Mammary microvascular endothelial cell (primary cell): ENCODE results near the gene PCDHGB1. TPM values are rescaled to one million over a fixed set of nuclear protein-coding genes. Genes with fewer than 3 reads are reported as not detected.

Experiments
- total RNA-seq: library from RNA; depleted of rRNA; stranded (reverse); fragments of >200 nt; gene quantifications from 2 replicates; pipeline ENCODE4 v1.2.3, GENCODE V29; 2015

PCDHGB1 gene
- total RNA-seq = 0.44 and 0.60 TPM in 2 replicates

GRCh38 chr5:141349917-141350619, at the start of gene PCDHGB1:
Gene PCDHGB1, plus strand, starts transcription at chr5:141350099. Its CDS starts 162 bp downstream, at chr5:141350261.

GRCh38 chr5:141303756-141304155, 46.1 kb upstream of the PCDHGB1 start, which contains the start of gene SLC25A2:
Gene SLC25A2, minus strand, starts transcription at chr5:141304049. Its CDS starts 184 bp downstream, at chr5:141303865.

GRCh38 chr5:141320225-141321169, 29.4 kb upstream of the PCDHGB1 start, which contains the start of gene TAF7:
Gene TAF7, minus strand, starts transcription at chr5:141320784. Its CDS starts 740 bp downstream, at chr5:141320044.

GRCh38 chr5:141330299-141331080, 19.4 kb upstream of the PCDHGB1 start, which contains the start of gene PCDHGA1:
Gene PCDHGA1, plus strand, starts transcription at chr5:141330514.

DNA sequence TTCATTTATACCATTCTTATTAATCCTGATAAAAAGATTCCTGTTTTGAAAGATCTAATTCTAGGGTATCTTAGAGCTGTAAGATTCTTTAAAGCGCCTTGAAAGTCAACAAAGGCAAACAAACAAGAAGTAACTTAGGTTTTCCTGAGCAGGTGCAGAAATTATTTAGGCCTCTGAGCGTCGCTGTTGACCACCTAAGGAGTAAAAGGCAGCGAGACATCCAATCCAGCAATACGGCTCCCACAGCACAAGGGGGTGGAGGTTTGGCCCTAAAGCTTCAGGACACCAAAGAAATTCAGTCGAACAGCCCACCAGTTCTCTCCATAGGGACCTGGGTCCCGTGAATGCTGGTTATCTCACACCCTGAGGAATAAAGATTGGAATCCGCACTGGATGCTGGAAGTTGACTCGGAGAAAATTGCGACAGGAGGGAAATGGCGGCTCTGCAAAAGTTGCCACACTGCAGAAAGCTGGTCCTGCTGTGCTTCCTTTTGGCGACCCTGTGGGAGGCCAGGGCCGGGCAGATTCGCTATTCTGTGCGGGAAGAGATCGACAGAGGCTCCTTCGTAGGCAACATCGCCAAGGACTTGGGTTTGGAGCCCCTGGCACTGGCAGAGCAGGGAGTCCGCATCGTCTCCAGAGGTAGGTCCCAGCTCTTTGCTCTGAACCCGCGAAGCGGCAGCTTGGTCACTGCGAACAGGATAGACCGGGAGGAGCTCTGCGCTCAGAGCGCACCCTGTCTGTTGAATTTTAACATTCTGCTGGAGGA, 11.2 kb upstream of the PCDHGB1 start, which contains the start of gene PCDHGA2:
Gene PCDHGA2, plus strand, starts transcription at position 223 of the 769 bp plus-strand sequence.

GRCh38 chr5:141343242-141343952, 6.5 kb upstream of the PCDHGB1 start, which contains the start of gene PCDHGA3:
Gene PCDHGA3, plus strand, starts transcription at chr5:141343829. Its CDS starts 205 bp downstream, at chr5:141344034.

DNA sequence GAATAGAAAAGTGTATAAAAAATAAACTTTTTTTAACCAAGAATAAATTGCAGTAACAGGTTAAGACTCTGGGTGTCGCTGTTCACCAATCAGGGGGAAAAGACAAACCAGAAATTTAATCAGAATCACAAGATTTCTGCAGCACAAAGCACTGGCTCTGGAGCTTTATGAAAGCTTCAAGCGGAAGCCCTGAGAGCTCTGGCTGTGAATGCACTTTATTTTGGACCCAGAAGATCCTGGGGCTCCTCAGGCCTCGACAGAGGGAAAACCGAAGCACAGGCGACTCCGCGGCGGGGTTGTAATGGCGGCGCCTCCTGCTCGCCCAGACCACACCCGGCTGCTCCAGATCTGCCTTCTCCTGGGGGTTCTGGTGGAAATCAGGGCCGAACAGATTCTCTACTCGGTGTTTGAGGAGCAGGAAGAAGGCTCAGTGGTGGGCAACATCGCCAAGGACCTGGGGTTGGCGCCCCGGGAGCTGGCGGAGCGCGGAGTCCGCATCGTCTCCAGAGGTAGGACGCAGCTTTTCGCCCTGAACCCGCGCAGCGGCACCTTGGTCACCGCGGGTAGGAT, 5.1 kb downstream of the PCDHGB1 start, which contains the start of gene PCDHGA4:
Gene PCDHGA4, plus strand, starts transcription at position 122 of the 570 bp plus-strand sequence. Its CDS starts 87 bp downstream, at position 209.

GRCh38 chr5:141359790-141360426, 10.0 kb downstream of the PCDHGB1 start, which contains the start of gene PCDHGB2:
Gene PCDHGB2, plus strand, starts transcription at chr5:141359994. Its CDS starts 142 bp downstream, at chr5:141360136.

DNA sequence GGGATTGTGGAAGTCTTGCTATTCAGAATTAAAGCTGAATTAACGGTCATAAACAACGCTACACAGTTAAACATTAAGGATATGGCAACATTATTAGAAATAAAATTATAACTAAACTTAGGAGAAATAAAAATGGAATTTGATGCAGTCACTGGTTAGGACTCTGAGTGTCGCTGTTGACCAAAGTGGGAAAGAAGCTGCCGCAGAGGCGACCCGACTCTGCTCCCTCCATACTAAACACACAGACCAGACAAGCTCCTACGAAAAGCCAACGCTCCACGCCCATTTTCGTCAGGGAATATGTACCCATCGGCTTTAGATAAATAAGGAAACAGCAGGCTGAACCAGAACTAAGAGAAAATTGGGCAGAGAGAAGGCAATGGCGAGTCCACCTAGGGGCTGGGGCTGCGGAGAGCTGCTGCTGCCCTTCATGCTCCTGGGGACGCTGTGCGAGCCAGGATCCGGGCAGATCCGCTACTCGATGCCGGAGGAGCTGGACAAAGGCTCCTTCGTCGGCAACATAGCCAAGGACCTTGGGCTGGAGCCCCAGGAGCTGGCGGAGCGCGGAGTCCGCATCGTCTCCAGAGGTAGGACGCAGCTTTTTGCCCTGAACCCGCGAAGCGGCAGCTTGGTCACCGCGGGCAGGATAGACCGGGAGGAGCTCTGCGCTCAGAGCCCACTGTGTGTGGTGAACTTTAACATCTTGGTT, 14.2 kb downstream of the PCDHGB1 start, which contains the start of gene PCDHGA5:
Gene PCDHGA5, plus strand, starts transcription at position 211 of the 709 bp plus-strand sequence. Its CDS starts 169 bp downstream, at position 380.

GRCh38 chr5:141369994-141370848, 20.3 kb downstream of the PCDHGB1 start, which contains the start of gene PCDHGB3:
Gene PCDHGB3, plus strand, starts transcription at chr5:141370242. Its CDS starts 153 bp downstream, at chr5:141370395.

GRCh38 chr5:141373673-141374317, 23.9 kb downstream of the PCDHGB1 start, which contains the start of gene PCDHGA6:
Gene PCDHGA6, plus strand, starts transcription at chr5:141373891. Its CDS starts 193 bp downstream, at chr5:141374084.

DNA sequence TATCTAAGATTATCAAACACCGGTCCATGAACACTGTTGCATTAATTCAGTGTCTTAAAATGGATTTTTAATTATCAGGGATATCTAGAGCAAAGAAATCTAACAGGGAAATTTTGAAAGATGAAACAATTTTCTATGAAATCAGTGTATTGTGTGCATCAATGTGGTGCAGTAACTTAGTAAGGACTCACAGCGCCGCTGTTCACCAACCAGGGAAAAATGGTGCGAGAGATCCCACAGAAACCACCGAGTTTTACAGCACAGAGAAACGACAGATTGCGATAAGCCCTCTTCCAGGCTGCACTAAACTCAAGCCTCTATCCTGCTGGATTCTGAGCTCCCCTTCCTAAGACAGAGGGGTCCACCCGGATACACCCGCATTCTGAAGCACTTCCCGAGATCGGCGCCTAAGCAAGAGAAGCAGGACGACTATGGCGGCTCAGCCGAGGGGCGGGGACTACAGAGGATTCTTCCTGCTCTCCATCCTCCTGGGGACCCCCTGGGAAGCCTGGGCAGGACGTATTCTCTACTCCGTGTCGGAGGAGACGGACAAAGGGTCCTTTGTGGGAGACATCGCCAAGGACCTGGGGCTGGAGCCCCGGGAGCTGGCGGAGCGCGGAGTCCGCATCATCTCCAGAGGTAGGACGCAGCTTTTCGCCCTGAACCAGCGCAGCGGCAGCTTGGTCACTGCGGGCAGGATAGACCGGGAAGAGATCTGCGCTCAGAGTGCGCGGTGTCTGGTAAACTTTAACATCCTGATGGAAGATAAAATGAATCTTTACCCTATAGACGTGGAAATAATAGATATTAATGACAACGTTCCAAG, 32.8 kb downstream of the PCDHGB1 start, which contains the start of gene PCDHGA7:
Gene PCDHGA7, plus strand, starts transcription at position 274 of the 826 bp plus-strand sequence. Its CDS starts 158 bp downstream, at position 432.

GRCh38 chr5:141387557-141388311, 37.8 kb downstream of the PCDHGB1 start, which contains the start of gene PCDHGB4:
Gene PCDHGB4, plus strand, starts transcription at chr5:141387698. Its CDS starts 187 bp downstream, at chr5:141387885.

DNA sequence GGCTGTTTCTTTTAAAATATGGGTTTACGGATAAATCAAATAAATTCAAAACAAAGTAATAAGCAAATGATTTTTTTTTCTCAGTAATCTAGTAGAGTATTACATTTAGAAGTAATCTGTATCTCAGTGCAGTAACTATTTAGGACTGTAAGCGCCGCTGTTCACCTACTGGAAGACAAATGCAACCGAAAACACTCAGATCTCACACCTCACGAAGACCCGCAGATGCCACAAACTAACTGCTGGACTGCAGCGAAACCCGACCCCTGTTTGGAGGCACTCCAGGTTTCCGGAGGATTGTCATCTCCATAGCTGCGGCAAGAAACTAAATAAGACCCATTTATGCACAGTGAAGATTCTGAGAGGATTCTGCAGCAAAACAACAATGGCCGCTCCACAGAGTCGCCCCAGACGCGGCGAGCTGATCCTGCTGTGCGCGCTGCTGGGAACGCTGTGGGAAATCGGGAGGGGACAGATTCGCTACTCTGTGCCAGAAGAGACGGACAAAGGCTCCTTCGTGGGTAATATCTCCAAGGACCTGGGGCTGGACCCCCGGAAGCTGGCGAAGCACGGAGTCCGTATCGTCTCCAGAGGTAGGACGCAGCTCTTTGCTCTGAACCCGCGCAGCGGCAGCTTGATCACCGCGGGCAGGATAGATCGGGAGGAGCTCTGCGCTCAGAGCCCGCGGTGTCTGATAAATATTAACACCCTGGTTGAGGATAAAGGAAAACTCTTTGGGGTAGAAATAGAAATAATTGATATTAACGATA, 42.7 kb downstream of the PCDHGB1 start, which contains the start of gene PCDHGA8:
Gene PCDHGA8, plus strand, starts transcription at position 205 of the 770 bp plus-strand sequence. Its CDS starts 181 bp downstream, at position 386.

